Vagina (tissue), 2 donors: ENCODE data around the gene INPP5K. TPM values are rescaled to one million over a fixed set of nuclear protein-coding genes. Genes with fewer than 3 reads are reported as not detected.

Experiments used
- DNase-seq, 2 donors: peaks; one replicate each; pipeline ENCODE4 v3.0.0-alpha.2; 2017; ENCODE audit errors: extremely low spot score in 2 of 2
- H3K27ac ChIP-seq: fragments of 200-600 bp; sonication (generic); one replicate; pipeline ENCODE4 v1.5.1; 2019
- H3K27me3 ChIP-seq: fragments of 200-600 bp; sonication (generic); one replicate; pipeline ENCODE4 v1.5.1; 2019
- H3K36me3 ChIP-seq, 2 donors: fragments of 200-600 bp; sonication (generic); one replicate each; pipeline ENCODE4 v1.5.1; 2017 to 2019
- H3K4me1 ChIP-seq: fragments of 200-600 bp; sonication (generic); one replicate; pipeline ENCODE4 v1.5.1; 2019
- H3K4me3 ChIP-seq, 2 donors: fragments of 200-600 bp; sonication (generic); 1 replicate in 1 of 2; 2 replicates in 1 of 2; pipeline ENCODE4 v1.5.1; 2016 to 2019
- H3K9me3 ChIP-seq: fragments of 200-600 bp; sonication (generic); one replicate; pipeline ENCODE4 v1.5.1; 2019
- CTCF ChIP-seq, 3 experiments: fragments of 450-650 bp in 2 of 3; fragments of 200-600 bp in 1 of 3; sonication (generic) in 1 of 3; IDR thresholded peaks; one replicate each; pipeline ENCODE4 v1.5.1; 2017 to 2019; ENCODE audit warnings: antibody characterized with exemption in 3 of 3, mild to moderate bottlenecking in 2 of 3, moderate library complexity in 2 of 3
- POLR2A ChIP-seq, 2 donors: fragments of 450-650 bp; IDR thresholded peaks; one replicate each; pipeline ENCODE4 v1.6.1; 2017; ENCODE audit warnings: antibody characterized with exemption in 2 of 2, mild to moderate bottlenecking in 2 of 2, moderate library complexity in 2 of 2
- POLR2AphosphoS5 ChIP-seq, 2 donors: sonication (generic); formaldehyde crosslinking; IDR thresholded peaks; one replicate each; pipeline ENCODE4 v1.9.0; 2017; ENCODE audit warnings: antibody characterized with exemption in 2 of 2, mild to moderate bottlenecking in 2 of 2, low read depth in 1 of 2; ENCODE audit not compliant: insufficient read depth in 1 of 2
- intact Hi-C: fragments of 100-400 bp; cut with DNase I; formaldehyde crosslinking; loops from one replicate; pipeline ENCODE4 v1.15.1; 2023
- total RNA-seq: library from RNA; depleted of rRNA; stranded (reverse); fragments of >200 nt; gene quantifications from one replicate; pipeline ENCODE4 v1.2.3, GENCODE V29; 2016

The INPP5K gene
- total RNA-seq, 1 donor from 2014 or later = 96.0 TPM

- DNase-seq = no peak
- peaks cover 58% of the 10 kb centered on the region for H3K4me1 ChIP-seq
- TF ChIP-seq POLR2AphosphoS5 (IDR thresholded peaks at IDR 0.05; ENCODE audit: insufficient read depth in 1 of 2, low read depth in 1 of 2) (no peak), POLR2A (IDR thresholded peaks at IDR 0.05) (no peak), CTCF (IDR thresholded peaks at IDR 0.05) (no peak)
- H3K27ac ChIP-seq = peak overlapping the region; percentile 84
- H3K9me3 ChIP-seq = no peaks in the 10 kb centered on the region
- intact Hi-C loops = no loop called here
- no peaks in the 10 kb centered on the region for H3K36me3 ChIP-seq
- H3K4me3 ChIP-seq = peak overlapping the region; percentile 67 to 100
- no peaks in the 10 kb centered on the region for H3K27me3 ChIP-seq
Measured at GRCh38 chr17:1561420-1562175, 45.2 kb upstream of the INPP5K start.

GRCh38 chr17:1560858-1561355 is 44.5 kb upstream of the INPP5K start:
- Histone ChIP-seq H3K9me3 (no peaks in the 10 kb centered on the region), H3K27ac (peak overlapping the region; percentile 84), H3K27me3 (no peaks in the 10 kb centered on the region), H3K4me1 (peaks cover 65% of the 10 kb centered on the region), H3K4me3 (peak overlapping the region; percentile 67 to 100), H3K36me3 (no peaks in the 10 kb centered on the region)
- TF ChIP-seq CTCF (IDR thresholded peaks at IDR 0.05) = no peak
- no peak for TF ChIP-seq POLR2AphosphoS5 (IDR thresholded peaks at IDR 0.05; ENCODE audit: insufficient read depth in 1 of 2, low read depth in 1 of 2)
- TF ChIP-seq POLR2A (IDR thresholded peaks at IDR 0.05) = no peak
- no peak for DNase-seq
- intact Hi-C loops = no loop called here

GRCh38 chr17:1560101-1560857 is 43.9 kb upstream of the INPP5K start:
- peaks cover 72% of the 10 kb centered on the region for H3K4me1 ChIP-seq
- intact Hi-C loops = no loop called here

DNA sequence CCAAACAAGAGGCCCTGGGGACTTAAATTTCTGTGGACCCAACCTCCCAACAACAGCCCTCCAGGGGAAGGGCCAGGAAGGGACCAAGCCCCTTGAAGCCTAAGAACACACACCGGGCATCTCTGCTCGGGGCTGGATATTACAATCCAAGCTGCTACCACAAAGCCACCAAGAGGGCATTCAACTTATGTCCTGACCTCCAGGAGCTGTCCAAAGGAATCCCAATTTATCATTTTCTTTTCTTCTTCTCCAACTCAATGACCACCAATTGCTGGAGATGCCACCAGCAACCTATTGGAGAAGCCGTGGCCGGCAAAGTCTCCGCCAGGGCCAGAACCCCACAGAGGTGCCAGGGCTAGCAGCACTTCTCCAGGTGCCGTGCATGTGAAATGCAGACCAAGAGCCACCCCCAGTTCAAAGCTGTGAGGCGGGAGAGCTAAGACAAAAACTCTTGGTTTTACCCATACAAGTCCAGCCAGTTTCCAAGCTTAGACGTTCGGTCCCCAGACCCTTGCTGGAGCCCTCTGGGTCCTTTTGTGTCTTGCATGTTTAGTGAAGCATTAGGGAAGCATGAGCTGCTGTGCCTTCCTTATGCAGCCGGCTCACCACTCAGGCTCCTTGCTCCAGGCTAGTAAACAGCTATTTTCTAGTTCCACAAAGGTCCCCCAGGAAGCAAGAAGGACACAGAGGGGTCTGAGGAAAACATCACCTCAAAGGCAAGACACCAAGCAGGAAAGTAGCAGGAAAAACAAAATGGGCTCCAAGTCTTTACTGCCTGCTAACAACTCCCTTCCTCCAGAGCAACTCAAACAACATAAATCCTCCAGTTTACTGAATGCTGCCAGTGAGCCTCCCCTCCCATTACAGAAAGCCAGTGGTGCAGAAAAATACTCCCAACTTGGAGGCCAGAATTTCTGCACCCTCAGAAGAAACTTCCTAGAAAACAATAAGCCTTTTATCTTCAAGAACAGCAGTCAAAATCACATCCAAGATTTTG is 42.9 kb upstream of the INPP5K start:
- H3K36me3 ChIP-seq = no peaks in the 10 kb centered on the region
- intact Hi-C loops = no loop called here
- peaks cover 81% of the 10 kb centered on the region for H3K4me1 ChIP-seq
- H3K9me3 ChIP-seq = no peaks in the 10 kb centered on the region
- no peak for DNase-seq
- peak overlapping the region; percentile 92 for H3K27ac ChIP-seq
- TF ChIP-seq CTCF (IDR thresholded peaks at IDR 0.05) = no peak
- no peak for TF ChIP-seq POLR2A (IDR thresholded peaks at IDR 0.05)
- TF ChIP-seq POLR2AphosphoS5 (IDR thresholded peaks at IDR 0.05; ENCODE audit: insufficient read depth in 1 of 2, low read depth in 1 of 2) = no peak
- no peak overlapping the region for H3K4me3 ChIP-seq
- H3K27me3 ChIP-seq = no peaks in the 10 kb centered on the region

More at GRCh38 chr17:1560101-1560857, 43.9 kb upstream of the INPP5K start:
- Histone ChIP-seq H3K27ac (no peak overlapping the region), H3K4me3 (no peak overlapping the region), H3K27me3 (no peaks in the 10 kb centered on the region), H3K9me3 (no peaks in the 10 kb centered on the region), H3K36me3 (no peaks in the 10 kb centered on the region)
- no peak for TF ChIP-seq POLR2AphosphoS5 (IDR thresholded peaks at IDR 0.05; ENCODE audit: insufficient read depth in 1 of 2, low read depth in 1 of 2)
- no peak for TF ChIP-seq CTCF (IDR thresholded peaks at IDR 0.05)
- no peak for TF ChIP-seq POLR2A (IDR thresholded peaks at IDR 0.05)
- DNase-seq = no peak
